ENCODE results near the gene EHD4. TPM values are rescaled to one million over a fixed set of nuclear protein-coding genes. Genes with fewer than 3 reads are reported as not detected.

The EHD4 gene
- polyA plus RNA-seq, 1 of the 3 experiments (the other 2 are of a cell fraction): 17.5 TPM

DNA sequence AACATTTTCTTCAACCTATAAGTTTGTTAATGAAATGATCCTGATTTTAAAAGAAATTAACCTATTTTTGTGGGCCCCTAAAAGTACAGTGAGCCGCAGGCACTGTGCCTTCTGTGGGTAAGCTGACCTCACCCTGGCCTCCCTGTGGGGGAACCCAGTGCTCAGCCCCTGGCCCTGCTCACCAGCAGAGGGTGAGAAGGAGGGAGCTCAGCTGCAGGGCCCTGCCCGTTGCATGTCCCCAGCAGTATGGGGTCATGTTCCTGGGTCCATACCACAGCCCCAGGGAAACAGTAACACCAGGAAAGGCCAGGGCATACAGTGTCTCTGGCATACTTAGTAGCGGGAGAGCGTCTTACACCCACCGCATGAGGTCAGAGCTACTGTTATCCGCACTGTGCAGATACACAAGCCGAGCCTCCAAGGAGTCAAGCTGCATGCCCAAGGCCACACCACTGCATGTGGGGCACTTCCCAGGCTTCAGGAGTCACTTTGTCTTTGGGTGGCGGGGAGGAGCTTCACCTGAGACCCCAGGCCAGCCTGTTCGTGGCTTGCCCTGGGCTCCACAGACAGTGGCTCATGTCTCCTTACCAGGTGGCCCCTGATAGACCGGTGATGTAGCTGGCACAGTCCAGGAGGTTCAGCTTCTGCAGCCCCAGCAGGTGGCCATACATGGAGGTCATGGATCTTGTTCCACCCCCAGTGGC is 22.6 kb upstream of the EHD4 start:
- no peak for DNase-seq
- no peaks in the 10 kb centered on the region for H3K9me2 ChIP-seq
- H4K20me1 ChIP-seq (ENCODE audit: insufficient read depth): no peaks in the 10 kb centered on the region
- no peaks in the 10 kb centered on the region for H3K36me3 ChIP-seq (replicated peaks in 1 of 2; ENCODE audit: control insufficient read depth in 1 of 2, insufficient read depth in 2 of 2, low read length in 1 of 2)
- H3K4me2 ChIP-seq: no peak overlapping the region
- TF ChIP-seq CHD2 (IDR thresholded peaks at IDR 0.05; ENCODE audit: low read length, partially characterized antibody): no peak
- no peak for TF ChIP-seq MEF2A (IDR thresholded peaks at IDR 0.05; ENCODE audit: borderline replicate concordance, low read depth)
- TF ChIP-seq MXI1 (IDR thresholded peaks at IDR 0.05; ENCODE audit: low read depth, low read length): no peak
- TF ChIP-seq, protein P1, sequence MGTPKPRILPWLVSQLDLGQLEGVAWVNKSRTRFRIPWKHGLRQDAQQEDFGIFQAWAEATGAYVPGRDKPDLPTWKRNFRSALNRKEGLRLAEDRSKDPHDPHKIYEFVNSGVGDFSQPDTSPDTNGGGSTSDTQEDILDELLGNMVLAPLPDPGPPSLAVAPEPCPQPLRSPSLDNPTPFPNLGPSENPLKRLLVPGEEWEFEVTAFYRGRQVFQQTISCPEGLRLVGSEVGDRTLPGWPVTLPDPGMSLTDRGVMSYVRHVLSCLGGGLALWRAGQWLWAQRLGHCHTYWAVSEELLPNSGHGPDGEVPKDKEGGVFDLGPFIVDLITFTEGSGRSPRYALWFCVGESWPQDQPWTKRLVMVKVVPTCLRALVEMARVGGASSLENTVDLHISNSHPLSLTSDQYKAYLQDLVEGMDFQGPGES (IDR thresholded peaks at IDR 0.05; ENCODE audit: low read depth, low read length): no peak
- no peak for TF ChIP-seq FOXJ3 (CRISPR knock-in tag; IDR thresholded peaks at IDR 0.05)
- TF ChIP-seq, protein P2, sequence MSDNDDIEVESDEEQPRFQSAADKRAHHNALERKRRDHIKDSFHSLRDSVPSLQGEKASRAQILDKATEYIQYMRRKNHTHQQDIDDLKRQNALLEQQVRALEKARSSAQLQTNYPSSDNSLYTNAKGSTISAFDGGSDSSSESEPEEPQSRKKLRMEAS (IDR thresholded peaks at IDR 0.05; ENCODE audit: low read depth): no peak
- TF ChIP-seq TEAD4 (IDR thresholded peaks at IDR 0.05; ENCODE audit: borderline replicate concordance, insufficient read depth): no peak
- TF ChIP-seq RXRA (IDR thresholded peaks at IDR 0.05; ENCODE audit: borderline replicate concordance, low read depth): no peak
- no peak for TF ChIP-seq TAF1 (IDR thresholded peaks at IDR 0.05; ENCODE audit: borderline replicate concordance, low read depth, low read length)
- no peak for TF ChIP-seq RAD21 (IDR thresholded peaks at IDR 0.05; ENCODE audit: low read length)
- TF ChIP-seq, protein P3, sequence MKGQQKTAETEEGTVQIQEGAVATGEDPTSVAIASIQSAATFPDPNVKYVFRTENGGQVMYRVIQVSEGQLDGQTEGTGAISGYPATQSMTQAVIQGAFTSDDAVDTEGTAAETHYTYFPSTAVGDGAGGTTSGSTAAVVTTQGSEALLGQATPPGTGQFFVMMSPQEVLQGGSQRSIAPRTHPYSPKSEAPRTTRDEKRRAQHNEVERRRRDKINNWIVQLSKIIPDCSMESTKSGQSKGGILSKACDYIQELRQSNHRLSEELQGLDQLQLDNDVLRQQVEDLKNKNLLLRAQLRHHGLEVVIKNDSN (IDR thresholded peaks at IDR 0.05; ENCODE audit: borderline replicate concordance, low read depth): no peak
- H3K27me3 ChIP-seq (ENCODE audit: insufficient read depth): no peaks in the 10 kb centered on the region; the same call in 1 of the 2 replicates
- no peaks in the 10 kb centered on the region for H3F3A ChIP-seq (replicated peaks; ENCODE audit: insufficient read depth)
- no peak overlapping the region for H3K27ac ChIP-seq (ENCODE audit: low read depth in 2 of 2, low read length in 1 of 2)
- H3K4me1 ChIP-seq (ENCODE audit: control insufficient read depth in 1 of 2, insufficient read depth in 2 of 2, low read depth in 1 of 2, low read length in 1 of 2): no peaks in the 10 kb centered on the region; a peak in 1 of 4 replicates
- H3K9me3 ChIP-seq: no peaks in the 10 kb centered on the region
- H3K79me2 ChIP-seq (ENCODE audit: insufficient read depth): no peaks in the 10 kb centered on the region
- ChIA-PET CTCF (interaction anchor here (0.6 to 11.1 kb wide), 9 partner anchors 10 to 989 kb away, joined by 3 to 172 read pairs (median 3); no protein-coding TSS in a partner anchor), POLR2A (no interaction called here)
- no peak overlapping the region for H3K9ac ChIP-seq
- no peak overlapping the region for H3K4me3 ChIP-seq (ENCODE audit: low read depth in 2 of 2, low read length in 1 of 2)
- 81% methylated on average over 4 of the region's 10 CpGs for WGBS (ENCODE audit: low lambda C conversion rate)
- H2AFZ ChIP-seq (ENCODE audit: low read depth): no peak overlapping the region

DNA sequence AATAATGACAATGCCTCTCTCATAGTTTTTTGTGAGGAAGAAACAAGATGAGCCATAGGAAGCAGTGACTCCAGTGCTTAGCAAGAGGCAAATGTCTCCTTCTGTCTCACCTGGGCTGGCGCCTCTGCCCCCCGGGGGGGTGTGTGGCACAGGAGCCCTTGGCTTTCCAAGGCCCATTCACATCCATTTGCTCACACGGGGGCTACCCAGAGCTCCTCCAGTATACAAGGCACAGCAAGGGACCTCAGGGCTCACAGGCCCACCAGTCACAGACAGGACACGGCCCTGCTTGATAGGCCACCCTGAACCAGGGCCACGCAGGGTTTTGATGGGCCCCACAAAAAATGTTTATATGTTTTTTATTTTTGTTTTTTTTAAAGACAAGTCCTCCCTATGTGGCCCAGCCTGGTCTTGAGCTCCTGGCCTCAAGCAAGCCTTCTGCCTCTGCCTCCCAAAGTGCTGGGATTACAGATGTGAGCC is 21.9 kb upstream of the EHD4 start:
- H3K4me2 ChIP-seq: no peak overlapping the region
- no peaks in the 10 kb centered on the region; a peak in 1 of 4 replicates for H3K4me1 ChIP-seq (ENCODE audit: control insufficient read depth in 1 of 2, insufficient read depth in 2 of 2, low read depth in 1 of 2, low read length in 1 of 2)
- H2AFZ ChIP-seq (ENCODE audit: low read depth): no peak overlapping the region
- no peak overlapping the region for H3K4me3 ChIP-seq (ENCODE audit: low read depth in 2 of 2, low read length in 1 of 2)
- no peaks in the 10 kb centered on the region for H3K9me2 ChIP-seq
- POLR2A ChIA-PET: no interaction called here
- no peaks in the 10 kb centered on the region for H3K9me3 ChIP-seq
- no peak for DNase-seq
- H3K27me3 ChIP-seq (ENCODE audit: insufficient read depth): no peaks in the 10 kb centered on the region; the same call in 1 of the 2 replicates
- WGBS (ENCODE audit: low lambda C conversion rate): 55% methylated on average over 4 of the region's 5 CpGs
- TF ChIP-seq YY1 (IDR thresholded peaks at IDR 0.05; ENCODE audit: low read depth): no peak
- no peak for TF ChIP-seq EP300 (IDR thresholded peaks at IDR 0.05; ENCODE audit: borderline replicate concordance in 1 of 2, low read depth in 1 of 2, low read length in 1 of 2)
- TF ChIP-seq SIN3A (IDR thresholded peaks at IDR 0.05; ENCODE audit: borderline replicate concordance, low read depth, low read length): no peak
- TF ChIP-seq, protein P4, sequence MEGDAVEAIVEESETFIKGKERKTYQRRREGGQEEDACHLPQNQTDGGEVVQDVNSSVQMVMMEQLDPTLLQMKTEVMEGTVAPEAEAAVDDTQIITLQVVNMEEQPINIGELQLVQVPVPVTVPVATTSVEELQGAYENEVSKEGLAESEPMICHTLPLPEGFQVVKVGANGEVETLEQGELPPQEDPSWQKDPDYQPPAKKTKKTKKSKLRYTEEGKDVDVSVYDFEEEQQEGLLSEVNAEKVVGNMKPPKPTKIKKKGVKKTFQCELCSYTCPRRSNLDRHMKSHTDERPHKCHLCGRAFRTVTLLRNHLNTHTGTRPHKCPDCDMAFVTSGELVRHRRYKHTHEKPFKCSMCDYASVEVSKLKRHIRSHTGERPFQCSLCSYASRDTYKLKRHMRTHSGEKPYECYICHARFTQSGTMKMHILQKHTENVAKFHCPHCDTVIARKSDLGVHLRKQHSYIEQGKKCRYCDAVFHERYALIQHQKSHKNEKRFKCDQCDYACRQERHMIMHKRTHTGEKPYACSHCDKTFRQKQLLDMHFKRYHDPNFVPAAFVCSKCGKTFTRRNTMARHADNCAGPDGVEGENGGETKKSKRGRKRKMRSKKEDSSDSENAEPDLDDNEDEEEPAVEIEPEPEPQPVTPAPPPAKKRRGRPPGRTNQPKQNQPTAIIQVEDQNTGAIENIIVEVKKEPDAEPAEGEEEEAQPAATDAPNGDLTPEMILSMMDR (IDR thresholded peaks at IDR 0.05): no peak
- TF ChIP-seq TEAD4 (IDR thresholded peaks at IDR 0.05; ENCODE audit: borderline replicate concordance, insufficient read depth): no peak
- TF ChIP-seq FOSL2 (IDR thresholded peaks at IDR 0.05; ENCODE audit: borderline replicate concordance, low read depth): no peak
- no peak for TF ChIP-seq JUND (IDR thresholded peaks at IDR 0.05)
- no peak overlapping the region for H3K9ac ChIP-seq
- H4K20me1 ChIP-seq (ENCODE audit: insufficient read depth): no peaks in the 10 kb centered on the region
- H3K79me2 ChIP-seq (ENCODE audit: insufficient read depth): no peaks in the 10 kb centered on the region
- H3K36me3 ChIP-seq (replicated peaks in 1 of 2; ENCODE audit: control insufficient read depth in 1 of 2, insufficient read depth in 2 of 2, low read length in 1 of 2): no peaks in the 10 kb centered on the region
- CTCF ChIA-PET: interaction anchor here (1.3 to 11.1 kb wide), 5 partner anchors 58 to 144 kb away, joined by 3 to 172 read pairs (median 21); no protein-coding TSS in a partner anchor
- no peaks in the 10 kb centered on the region for H3F3A ChIP-seq (replicated peaks; ENCODE audit: insufficient read depth)
- no peak overlapping the region for H3K27ac ChIP-seq (ENCODE audit: low read depth in 2 of 2, low read length in 1 of 2)

All from SK-N-SH (cell line).